Loucy (cell line): ENCODE results near the gene DCX.

Source experiments
- H2AFZ ChIP-seq: fragments of 200-600 bp; sonication (generic); 2 replicates; pipeline ENCODE4 v1.6.0; 2016; ENCODE audit warnings: antibody characterized with exemption, mild to moderate bottlenecking, low read length, moderate library complexity
- H3F3A ChIP-seq: fragments of 200-600 bp; 2 replicates; pipeline ENCODE4 v1.6.0; 2016; ENCODE audit warnings: antibody characterized with exemption, low read depth, mild to moderate bottlenecking
- H3K27me3 ChIP-seq: fragments of 200-600 bp; sonication (generic); 2 replicates; pipeline ENCODE4 v1.6.1; 2014; ENCODE audit warnings: low read length, mild to moderate bottlenecking; ENCODE audit not compliant: insufficient read depth, poor library complexity, severe bottlenecking
- H3K36me3 ChIP-seq: fragments of 200-600 bp; sonication (generic); 2 replicates; pipeline ENCODE4 v1.6.1; 2016; ENCODE audit warnings: low read length; ENCODE audit not compliant: insufficient read depth
- H3K4me1 ChIP-seq: fragments of 200-600 bp; sonication (generic); 2 replicates; pipeline ENCODE4 v1.5.1; 2014; ENCODE audit warnings: low read length, mild to moderate bottlenecking; ENCODE audit not compliant: insufficient read depth, poor library complexity, severe bottlenecking
- H3K4me2 ChIP-seq: fragments of 200-600 bp; sonication (generic); 2 replicates; pipeline ENCODE4 v1.6.0; 2014; ENCODE audit warnings: antibody characterized with exemption, low read length, low read depth, mild to moderate bottlenecking; ENCODE audit not compliant: poor library complexity, severe bottlenecking
- H3K4me3 ChIP-seq: fragments of 200-600 bp; sonication (generic); 2 replicates; pipeline ENCODE4 v1.5.1; 2014; ENCODE audit warnings: low read length, mild to moderate bottlenecking, mixed read lengths; ENCODE audit not compliant: poor library complexity, severe bottlenecking
- H3K79me2 ChIP-seq: fragments of 200-600 bp; sonication (generic); 2 replicates; pipeline ENCODE4 v1.6.1; 2014; ENCODE audit warnings: low read length; ENCODE audit not compliant: insufficient read depth
- H3K9ac ChIP-seq: fragments of 200-600 bp; sonication (generic); 2 replicates; pipeline ENCODE4 v1.6.0; 2014; ENCODE audit warnings: mild to moderate bottlenecking, low read depth, low read length, moderate library complexity; ENCODE audit not compliant: poor library complexity, severe bottlenecking
- H3K9me2 ChIP-seq: fragments of 200-600 bp; sonication (generic); replicated peaks from 2 replicates; pipeline ENCODE4 v1.6.1; 2016; ENCODE audit warnings: low read depth, low read length, mixed read lengths
- H3K9me3 ChIP-seq: fragments of 200-600 bp; sonication (generic); 2 replicates; pipeline ENCODE4 v1.6.1; 2014; ENCODE audit warnings: mild to moderate bottlenecking, antibody characterized with exemption, low read length, low read depth; ENCODE audit not compliant: insufficient read depth
- H4K20me1 ChIP-seq: fragments of 200-600 bp; sonication (generic); 2 replicates; pipeline ENCODE4 v1.6.0; 2014; ENCODE audit warnings: antibody characterized with exemption, low read length, mild to moderate bottlenecking; ENCODE audit not compliant: insufficient read depth, poor library complexity, severe bottlenecking
- EZH2phosphoT487 ChIP-seq: fragments of 200-600 bp; IDR thresholded peaks from 2 replicates; pipeline ENCODE4 v1.6.1; 2018; ENCODE audit warnings: antibody characterized with exemption, mild to moderate bottlenecking, moderate library complexity, borderline replicate concordance
- TF ChIP-seq, protein P1 (sequence below): fragments of 200-600 bp; sonication (generic); conservative IDR thresholded peaks from 2 replicates; pipeline ENCODE4 v1.5.1; 2014; ENCODE audit warnings: mild to moderate bottlenecking, antibody characterized with exemption, low read length

DCX gene

DNA sequence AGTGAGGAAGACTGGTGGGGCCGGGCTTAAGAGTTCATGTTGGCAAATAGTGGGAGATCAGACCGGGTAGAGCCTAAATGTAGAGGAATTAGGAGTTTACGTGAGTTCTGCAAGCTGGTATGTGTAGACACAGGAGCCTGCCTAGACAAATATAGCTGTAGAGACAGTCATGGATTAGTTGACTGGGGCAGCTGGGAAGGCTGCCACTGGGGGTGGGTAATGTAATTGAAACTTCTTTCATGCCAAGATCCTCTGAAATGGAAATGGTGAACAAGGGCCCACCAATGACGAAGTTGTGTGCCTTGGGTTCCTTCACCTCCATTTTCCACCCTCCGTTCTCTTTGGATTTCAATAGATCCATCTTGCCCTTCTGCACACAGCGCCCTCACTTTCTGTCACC, 129.9 kb downstream of the DCX start:
- Histone ChIP-seq H3K9me2 (no peaks in the 10 kb centered on the region), H3K4me3 (no peak overlapping the region), H2AFZ (no peak overlapping the region), H3K4me1 (no peaks in the 10 kb centered on the region), H3K4me2 (no peak overlapping the region), H3K9ac (no peak overlapping the region), H3K79me2 (no peaks in the 10 kb centered on the region), H3K27me3 (no peaks in the 10 kb centered on the region), H3F3A (no peaks in the 10 kb centered on the region), H3K36me3 (no peaks in the 10 kb centered on the region), H4K20me1 (no peaks in the 10 kb centered on the region), H3K9me3 (no peaks in the 10 kb centered on the region)
- TF ChIP-seq EZH2phosphoT487 = no peak
- TF ChIP-seq, protein P1, sequence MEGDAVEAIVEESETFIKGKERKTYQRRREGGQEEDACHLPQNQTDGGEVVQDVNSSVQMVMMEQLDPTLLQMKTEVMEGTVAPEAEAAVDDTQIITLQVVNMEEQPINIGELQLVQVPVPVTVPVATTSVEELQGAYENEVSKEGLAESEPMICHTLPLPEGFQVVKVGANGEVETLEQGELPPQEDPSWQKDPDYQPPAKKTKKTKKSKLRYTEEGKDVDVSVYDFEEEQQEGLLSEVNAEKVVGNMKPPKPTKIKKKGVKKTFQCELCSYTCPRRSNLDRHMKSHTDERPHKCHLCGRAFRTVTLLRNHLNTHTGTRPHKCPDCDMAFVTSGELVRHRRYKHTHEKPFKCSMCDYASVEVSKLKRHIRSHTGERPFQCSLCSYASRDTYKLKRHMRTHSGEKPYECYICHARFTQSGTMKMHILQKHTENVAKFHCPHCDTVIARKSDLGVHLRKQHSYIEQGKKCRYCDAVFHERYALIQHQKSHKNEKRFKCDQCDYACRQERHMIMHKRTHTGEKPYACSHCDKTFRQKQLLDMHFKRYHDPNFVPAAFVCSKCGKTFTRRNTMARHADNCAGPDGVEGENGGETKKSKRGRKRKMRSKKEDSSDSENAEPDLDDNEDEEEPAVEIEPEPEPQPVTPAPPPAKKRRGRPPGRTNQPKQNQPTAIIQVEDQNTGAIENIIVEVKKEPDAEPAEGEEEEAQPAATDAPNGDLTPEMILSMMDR = no peak

DNA sequence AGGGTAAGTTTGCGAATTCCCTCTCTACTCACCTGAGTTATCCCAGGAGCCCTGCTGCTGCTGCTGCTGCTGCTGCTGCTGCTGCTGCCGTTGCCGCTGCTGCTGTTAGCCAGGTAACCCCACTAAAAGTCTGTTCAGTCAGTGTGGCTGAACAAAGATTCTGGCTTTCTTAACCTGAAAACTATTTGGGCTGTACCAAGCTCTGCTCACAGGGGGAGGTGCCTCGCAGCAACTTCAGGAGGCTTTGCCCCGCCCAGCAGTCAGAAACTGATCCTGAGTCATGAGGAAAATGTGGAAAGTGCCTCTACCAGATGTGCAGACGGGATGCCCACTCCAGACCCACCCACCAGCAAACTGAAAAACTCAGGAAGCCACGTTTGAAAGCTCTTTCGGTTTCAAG, 141.7 kb downstream of the DCX start, which contains the start of gene CAPN6:
CAPN6 (minus strand) TSS at position 145 of the 400 bp plus-strand sequence. CDS start 6,547 bp downstream, outside the sequence.
- TF ChIP-seq EZH2phosphoT487 = no peak
- TF ChIP-seq, protein P1 = no peak
- H3K36me3 ChIP-seq = no peaks in the 10 kb centered on the region
- no peak within 1 kb of the TSS for H2AFZ ChIP-seq
- H3K4me2 ChIP-seq = no peak within 1 kb of the TSS
- no peaks in the 10 kb centered on the region for H3K9me2 ChIP-seq
- no peaks in the 10 kb centered on the region for H3K27me3 ChIP-seq
- H3K9ac ChIP-seq = no peak within 1 kb of the TSS
- no peaks in the 10 kb centered on the region for H3K9me3 ChIP-seq
- H3K79me2 ChIP-seq = no peaks in the 10 kb centered on the region
- H3K4me1 ChIP-seq = no peaks in the 10 kb centered on the region
- no peaks in the 10 kb centered on the region for H4K20me1 ChIP-seq
- H3K4me3 ChIP-seq = no peak within 1 kb of the TSS
- no peaks in the 10 kb centered on the region for H3F3A ChIP-seq

DNA sequence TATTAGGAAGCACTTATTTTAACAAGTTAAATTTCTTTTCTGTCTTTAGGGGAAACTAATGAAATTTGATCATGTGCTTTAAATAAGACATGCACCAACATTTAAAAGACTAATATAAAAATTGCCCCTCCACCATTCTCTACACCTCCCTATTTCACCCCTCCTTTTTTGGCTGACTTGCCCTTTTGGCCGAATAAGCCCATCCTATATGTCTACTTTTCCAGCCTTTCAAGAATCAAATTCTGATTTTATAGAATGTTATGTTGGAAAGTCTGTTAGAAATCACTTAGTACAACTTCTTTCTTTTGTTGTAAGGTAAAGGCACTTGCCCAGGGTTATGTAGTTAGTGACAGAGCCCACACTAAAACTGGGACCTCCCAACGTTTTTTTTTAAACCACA, 143.5 kb downstream of the DCX start:
- Histone ChIP-seq H3K79me2 (no peaks in the 10 kb centered on the region), H3K4me2 (no peak overlapping the region), H3K9me2 (no peaks in the 10 kb centered on the region), H3K4me1 (no peaks in the 10 kb centered on the region), H3K9me3 (no peaks in the 10 kb centered on the region), H3K9ac (no peak overlapping the region), H3K36me3 (no peaks in the 10 kb centered on the region), H3F3A (no peaks in the 10 kb centered on the region), H2AFZ (no peak overlapping the region), H3K27me3 (no peaks in the 10 kb centered on the region), H4K20me1 (no peaks in the 10 kb centered on the region), H3K4me3 (no peak overlapping the region)
- TF ChIP-seq, protein P1 = no peak
- TF ChIP-seq EZH2phosphoT487 = no peak
